NT2/D1 (cell line): ENCODE results near the gene CNGA2.

Source experiments
- YY1 ChIP-seq: IDR thresholded peaks from 2 replicates; pipeline ENCODE4 v1.6.1; 2011; ENCODE audit not compliant: insufficient read length, insufficient read depth
- ZNF274 ChIP-seq: IDR thresholded peaks from 2 replicates; pipeline ENCODE4 v1.6.1; 2011; ENCODE audit warnings: mild to moderate bottlenecking, low read depth, low read length

DNA sequence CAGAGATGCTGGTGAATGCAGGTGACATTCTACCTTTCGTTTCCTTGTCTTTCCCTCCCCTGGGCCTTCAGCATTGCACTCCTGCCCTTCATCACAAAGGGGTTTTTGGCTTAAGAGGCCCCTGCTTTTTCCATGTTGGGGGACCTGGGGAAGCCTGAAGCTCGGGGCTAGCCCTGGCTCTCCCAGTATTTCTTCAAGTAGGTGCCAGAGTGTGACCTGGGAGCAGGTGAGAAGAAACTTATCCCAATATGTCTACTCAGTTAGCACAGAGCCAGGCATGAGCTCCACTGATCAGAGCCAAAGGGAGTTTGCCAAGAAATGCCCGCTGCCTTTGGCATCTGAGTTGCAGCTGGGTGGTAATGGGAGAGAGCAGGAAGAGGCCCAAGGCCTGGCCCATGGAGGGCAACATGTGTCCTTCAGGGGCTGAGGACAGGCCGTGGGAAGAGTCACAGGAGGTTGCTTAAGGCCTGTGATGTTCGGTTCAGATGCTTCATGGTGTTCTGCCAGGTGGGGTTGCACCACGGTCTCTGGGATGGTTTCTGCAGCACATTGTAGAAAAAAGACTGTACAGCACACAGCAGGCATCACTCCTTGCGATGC is 31.7 kb upstream of the CNGA2 start:
- no peak for TF ChIP-seq YY1
- TF ChIP-seq ZNF274, result no peak
